DND-41 (cell line): ENCODE data around the gene ATP6V0A1.

Source experiments
- EZH2 ChIP-seq: IDR thresholded peaks from 3 replicates; pipeline ENCODE4 v1.6.1; 2012; ENCODE audit warnings: borderline replicate concordance, low read depth, mild to moderate bottlenecking, moderate library complexity, low read length, inconsistent platforms; ENCODE audit not compliant: severe bottlenecking
- TF ChIP-seq, protein P1 (sequence below): IDR thresholded peaks from 2 replicates; pipeline ENCODE4 v1.5.1; 2012; ENCODE audit warnings: borderline replicate concordance, low read length, moderate library complexity, mild to moderate bottlenecking; ENCODE audit not compliant: poor library complexity, severe bottlenecking; ENCODE audit errors: extremely low read depth

- TF ChIP-seq, protein P1, sequence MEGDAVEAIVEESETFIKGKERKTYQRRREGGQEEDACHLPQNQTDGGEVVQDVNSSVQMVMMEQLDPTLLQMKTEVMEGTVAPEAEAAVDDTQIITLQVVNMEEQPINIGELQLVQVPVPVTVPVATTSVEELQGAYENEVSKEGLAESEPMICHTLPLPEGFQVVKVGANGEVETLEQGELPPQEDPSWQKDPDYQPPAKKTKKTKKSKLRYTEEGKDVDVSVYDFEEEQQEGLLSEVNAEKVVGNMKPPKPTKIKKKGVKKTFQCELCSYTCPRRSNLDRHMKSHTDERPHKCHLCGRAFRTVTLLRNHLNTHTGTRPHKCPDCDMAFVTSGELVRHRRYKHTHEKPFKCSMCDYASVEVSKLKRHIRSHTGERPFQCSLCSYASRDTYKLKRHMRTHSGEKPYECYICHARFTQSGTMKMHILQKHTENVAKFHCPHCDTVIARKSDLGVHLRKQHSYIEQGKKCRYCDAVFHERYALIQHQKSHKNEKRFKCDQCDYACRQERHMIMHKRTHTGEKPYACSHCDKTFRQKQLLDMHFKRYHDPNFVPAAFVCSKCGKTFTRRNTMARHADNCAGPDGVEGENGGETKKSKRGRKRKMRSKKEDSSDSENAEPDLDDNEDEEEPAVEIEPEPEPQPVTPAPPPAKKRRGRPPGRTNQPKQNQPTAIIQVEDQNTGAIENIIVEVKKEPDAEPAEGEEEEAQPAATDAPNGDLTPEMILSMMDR = no peak
- no peak for TF ChIP-seq EZH2
Observed at GRCh38 chr17:42441371-42442195, 17.1 kb upstream of the ATP6V0A1 start.
